Astrocyte of the cerebellum (primary cell): Measurements from ENCODE around the gene C1orf226.

Experiments
- DNase-seq: peaks from one replicate; pipeline ENCODE4 v3.0.0-alpha.2; 2011; ENCODE audit warnings: low read depth
- H3K4me3 ChIP-seq: 2 replicates; pipeline ENCODE4 v1.5.1; 2011; ENCODE audit warnings: mild to moderate bottlenecking, low read depth, low read length, moderate library complexity
- CTCF ChIP-seq: IDR thresholded peaks from 2 replicates; pipeline ENCODE4 v1.5.1; 2012; ENCODE audit warnings: low read length, low read depth, moderate library complexity, mild to moderate bottlenecking; ENCODE audit errors: missing control alignments
- in situ Hi-C: cut with HindIII; loops from 2 replicates; pipeline ENCODE4 v1.10.0; 2017; ENCODE audit warnings: low sequenced_read_pairs

C1orf226 gene

DNA sequence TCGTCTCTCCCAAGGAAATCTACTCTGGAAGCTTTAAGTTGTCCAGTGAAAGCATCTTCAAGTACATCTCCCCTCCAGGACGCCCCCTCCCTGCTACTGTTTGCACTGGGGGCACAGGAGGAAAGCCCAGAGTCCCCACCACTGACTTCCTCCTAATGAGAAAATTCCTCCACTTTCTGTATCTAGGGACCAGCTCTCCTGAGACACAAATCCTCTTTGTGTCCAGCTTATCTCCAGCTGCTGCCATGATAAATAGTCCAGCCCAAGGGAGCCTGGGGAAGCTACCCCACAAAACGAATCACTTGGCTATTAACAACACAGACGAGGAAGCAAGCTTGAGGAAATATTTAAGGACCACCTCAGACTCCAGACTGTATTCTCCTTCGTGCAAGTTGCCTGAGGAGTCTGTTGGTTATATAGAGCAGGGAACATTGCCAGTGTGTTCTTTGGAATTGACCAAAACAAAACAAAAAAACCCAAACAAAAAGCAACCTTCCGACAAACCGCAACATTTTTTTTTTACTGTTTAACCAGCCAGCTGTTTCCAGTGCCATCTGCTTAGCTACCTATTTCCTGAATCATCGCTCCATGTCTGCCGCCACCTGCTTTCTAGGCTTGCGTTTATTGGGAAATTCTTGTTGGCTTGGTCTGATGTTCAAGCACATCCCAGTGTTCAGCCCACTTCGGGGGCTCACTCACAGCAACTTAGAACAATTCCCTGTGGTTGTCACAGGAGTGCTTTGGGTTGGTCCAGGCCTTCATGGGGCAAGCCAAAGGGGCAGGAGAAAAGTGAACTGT is 7.7 kb downstream of the C1orf226 start:
- in situ Hi-C loops, result no loop called here

GRCh38 chr1:162389971-162390370 is 8.4 kb downstream of the C1orf226 start:
- TF ChIP-seq CTCF, result no peak
- in situ Hi-C loops, result loop anchor here (5.0 kb wide), 1 partner anchor 168 kb away; no protein-coding TSS in a partner anchor

More for the DNA sequence above, 7.7 kb downstream of the C1orf226 start:
- DNase-seq, result peak; percentile 67
- TF ChIP-seq CTCF, result no peak
- H3K4me3 ChIP-seq, result no peak overlapping the region

GRCh38 chr1:162390396-162391185 is 9.1 kb downstream of the C1orf226 start:
- no peak for TF ChIP-seq CTCF
- no peak overlapping the region for H3K4me3 ChIP-seq
- DNase-seq, result no peak
- in situ Hi-C loops, result loop anchor here (5.0 kb wide), 1 partner anchor 168 kb away; no protein-coding TSS in a partner anchor

More at GRCh38 chr1:162389971-162390370, 8.4 kb downstream of the C1orf226 start:
- DNase-seq, result no peak
- no peak overlapping the region for H3K4me3 ChIP-seq

DNA sequence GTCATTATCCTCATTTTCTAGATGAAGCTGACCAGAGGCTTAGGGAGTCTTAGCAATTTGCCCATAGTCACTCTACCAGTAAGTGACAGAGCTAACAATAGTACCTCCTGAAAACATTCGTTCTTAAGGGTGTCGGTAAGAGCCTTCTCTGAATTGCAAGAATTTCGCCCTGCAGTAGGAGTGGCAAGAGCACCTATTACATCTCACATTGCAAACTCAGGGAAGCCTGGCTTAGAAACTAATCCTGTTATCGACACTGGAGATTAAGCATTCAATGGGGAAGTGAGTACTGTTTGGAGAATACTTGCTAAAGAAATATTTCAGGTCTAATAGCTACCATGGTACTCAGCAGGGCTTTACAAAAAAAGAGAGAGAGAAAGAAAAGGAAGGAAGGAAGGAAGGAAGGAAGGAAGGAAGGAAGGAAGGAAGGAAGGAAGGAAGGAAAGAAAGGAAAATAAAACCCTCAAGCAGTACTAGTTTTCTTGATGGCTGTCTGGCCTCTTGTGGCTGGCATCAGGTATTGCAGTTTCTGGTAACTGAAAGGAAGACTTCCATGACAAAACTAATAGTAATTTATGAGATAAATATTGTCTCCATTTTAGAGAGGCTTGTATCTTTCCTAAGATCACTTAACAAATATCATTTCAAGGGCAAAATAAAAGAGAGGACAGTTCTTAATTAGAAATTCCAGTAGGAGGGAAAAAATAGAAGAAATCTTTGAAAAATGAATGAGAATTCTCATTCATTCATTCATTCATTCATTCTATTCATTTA is 10.4 kb downstream of the C1orf226 start:
- peak; percentile 81 for TF ChIP-seq CTCF
- in situ Hi-C loops, result loop anchor here (5.0 kb wide), 1 partner anchor 170 kb away; no protein-coding TSS in a partner anchor
- H3K4me3 ChIP-seq, result no peak overlapping the region
- peak; percentile 24 for DNase-seq

DNA sequence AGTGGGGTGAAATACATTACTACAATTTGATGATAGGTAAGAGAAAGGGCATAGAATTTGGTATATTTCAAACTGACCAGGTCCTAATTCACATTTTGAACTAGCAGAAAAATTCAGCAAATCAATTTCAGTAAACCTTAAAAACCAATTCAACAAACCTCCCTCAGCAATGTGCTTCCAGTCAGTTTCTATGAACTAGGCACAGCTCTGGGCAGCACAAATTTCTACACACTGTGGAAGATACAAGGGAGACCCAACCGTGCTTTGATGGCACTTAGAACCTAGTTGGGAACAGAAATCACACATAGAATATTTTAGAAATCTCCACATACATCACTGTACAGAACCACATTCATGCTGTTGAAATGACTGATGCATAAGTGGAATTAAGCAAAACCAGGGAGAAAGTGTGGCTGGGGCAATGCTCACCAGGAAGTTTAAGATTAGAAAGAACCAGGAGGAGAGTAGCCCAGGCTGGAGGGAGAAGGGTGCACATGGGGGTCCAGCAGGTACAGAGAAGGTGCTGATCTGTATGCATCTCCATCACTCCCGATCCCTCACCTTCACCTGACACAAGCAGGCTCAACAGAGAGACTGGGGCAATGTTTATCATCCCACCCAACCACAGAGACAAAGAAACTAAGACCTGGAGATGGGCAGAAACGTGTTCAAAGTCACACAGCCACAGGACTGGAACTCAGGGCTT is 14.8 kb downstream of the C1orf226 start:
- DNase-seq, result no peak
- in situ Hi-C loops, result no loop called here
- no peak for TF ChIP-seq CTCF
- no peak overlapping the region for H3K4me3 ChIP-seq

DNA sequence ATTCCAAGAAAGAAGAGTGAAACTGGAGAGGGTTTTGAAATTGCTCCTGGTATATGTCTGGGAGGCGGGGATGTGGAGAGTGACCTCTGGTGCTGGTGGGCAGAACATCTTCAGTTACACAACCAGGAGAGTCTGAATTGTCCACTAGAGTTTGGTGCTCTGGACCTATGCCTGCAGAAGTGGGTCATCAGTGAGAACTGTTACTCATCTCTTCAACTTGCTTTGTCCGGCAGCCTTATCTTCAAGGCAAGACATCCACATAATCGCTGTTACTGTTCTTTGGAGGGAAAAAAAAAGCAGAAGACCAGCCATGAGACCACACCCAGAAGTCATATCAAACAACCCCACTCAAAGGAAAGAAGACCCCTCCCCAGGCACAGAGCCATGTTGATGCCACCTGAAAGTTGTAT is 15.5 kb downstream of the C1orf226 start:
- DNase-seq, result no peak
- peak; percentile 11 for TF ChIP-seq CTCF
- in situ Hi-C loops, result no loop called here
- no peak overlapping the region for H3K4me3 ChIP-seq
